MG63 (cell line): Measurements from ENCODE around the gene NAA80. TPM values are rescaled to one million over a fixed set of nuclear protein-coding genes. Genes with fewer than 3 reads are reported as not detected.
"Not testable (repeated sequence)": the region's sequence is repeated elsewhere in the genome, so short reads cannot be mapped to it uniquely, and the experiment has no call there.

Experiments used
- DNase-seq: peaks from one replicate; pipeline ENCODE4 v3.0.0-alpha.2; 2020
- H3K27me3 ChIP-seq: fragments of 250-450 bp; sonication (Bioruptor Pico); 2 replicates; pipeline ENCODE4 v1.5.1; 2020; ENCODE audit warnings: mild to moderate bottlenecking, moderate library complexity
- H3K36me3 ChIP-seq: fragments of 250-450 bp; sonication (Bioruptor Pico); 2 replicates; pipeline ENCODE4 v1.5.1; 2020; ENCODE audit warnings: mild to moderate bottlenecking, moderate library complexity
- H3K4me3 ChIP-seq: fragments of 250-450 bp; sonication (Bioruptor Pico); 2 replicates; pipeline ENCODE4 v1.5.1; 2020; ENCODE audit warnings: mild to moderate bottlenecking, moderate library complexity
- H3K9me3 ChIP-seq: fragments of 250-450 bp; sonication (Bioruptor Pico); 2 replicates; pipeline ENCODE4 v1.5.1; 2020; ENCODE audit warnings: mild to moderate bottlenecking, moderate library complexity
- total RNA-seq: library from RNA; depleted of rRNA; stranded (reverse); fragments of >200 nt; shearing (Covaris generic); gene quantifications from 2 replicates; pipeline ENCODE4 v1.2.3, GENCODE V29; 2014; ENCODE audit warnings: low replicate concordance

NAA80 gene
- total RNA-seq, 1 experiment from 2014 or later = 6.4 TPM

- DNase-seq = peak; percentile 85
- H3K27me3 ChIP-seq = no peaks in the 10 kb centered on the region
- peak overlapping the region; percentile 69 for H3K4me3 ChIP-seq
- no peaks in the 10 kb centered on the region; the same call in none of the 2 replicates for H3K36me3 ChIP-seq
- H3K9me3 ChIP-seq = no peaks in the 10 kb centered on the region
Observed at GRCh38 chr3:50321336-50322114, 22.3 kb upstream of the NAA80 start.

- Histone ChIP-seq H3K36me3 (no peaks in the 10 kb centered on the region; the same call in none of the 2 replicates), H3K9me3 (no peaks in the 10 kb centered on the region), H3K27me3 (no peaks in the 10 kb centered on the region), H3K4me3 (peak overlapping the region; percentile 69)
- DNase-seq = peak; percentile 64
Observed at GRCh38 chr3:50320853-50321335, 21.7 kb upstream of the NAA80 start.

- Histone ChIP-seq H3K36me3 (no peaks in the 10 kb centered on the region; the same call in none of the 2 replicates), H3K4me3 (peak overlapping the region; percentile 69), H3K27me3 (no peaks in the 10 kb centered on the region), H3K9me3 (no peaks in the 10 kb centered on the region)
- no peak for DNase-seq
Observed at GRCh38 chr3:50319894-50320625, 20.9 kb upstream of the NAA80 start.

GRCh38 chr3:50319181-50319893 lies 20.1 kb upstream of the NAA80 start:
- no peak for DNase-seq
- Histone ChIP-seq H3K36me3 (no peaks in the 10 kb centered on the region; the same call in none of the 2 replicates), H3K4me3 (no peak overlapping the region), H3K9me3 (no peaks in the 10 kb centered on the region), H3K27me3 (no peaks in the 10 kb centered on the region)

GRCh38 chr3:50318615-50319014 lies 19.4 kb upstream of the NAA80 start:
- H3K27me3 ChIP-seq = no peaks in the 10 kb centered on the region
- H3K4me3 ChIP-seq = no peak overlapping the region
- no peaks in the 10 kb centered on the region for H3K9me3 ChIP-seq
- DNase-seq = no peak
- H3K36me3 ChIP-seq = no peaks in the 10 kb centered on the region; the same call in none of the 2 replicates

- no peak for DNase-seq
- Histone ChIP-seq H3K27me3 (no peaks in the 10 kb centered on the region), H3K4me3 (no peak overlapping the region), H3K9me3 (no peaks in the 10 kb centered on the region), H3K36me3 (no peaks in the 10 kb centered on the region; the same call in none of the 2 replicates)
Observed at GRCh38 chr3:50318163-50318562, 19.0 kb upstream of the NAA80 start.

GRCh38 chr3:50317300-50317699 lies 18.1 kb upstream of the NAA80 start:
- Histone ChIP-seq H3K4me3 (no peak overlapping the region), H3K9me3 (no peaks in the 10 kb centered on the region), H3K27me3 (no peaks in the 10 kb centered on the region), H3K36me3 (no peaks in the 10 kb centered on the region; the same call in none of the 2 replicates)
- no peak for DNase-seq

GRCh38 chr3:50316657-50317242 lies 17.5 kb upstream of the NAA80 start:
- DNase-seq = no peak
- H3K27me3 ChIP-seq = no peaks in the 10 kb centered on the region

GRCh38 chr3:50314816-50315215 lies 15.6 kb upstream of the NAA80 start:
- Histone ChIP-seq H3K27me3 (no peaks in the 10 kb centered on the region), H3K36me3 (no peaks in the 10 kb centered on the region; the same call in none of the 2 replicates), H3K9me3 (no peaks in the 10 kb centered on the region), H3K4me3 (no peak overlapping the region)
- DNase-seq = no peak

More at GRCh38 chr3:50316657-50317242, 17.5 kb upstream of the NAA80 start:
- Histone ChIP-seq H3K4me3 (no peak overlapping the region), H3K9me3 (no peaks in the 10 kb centered on the region), H3K36me3 (no peaks in the 10 kb centered on the region; the same call in none of the 2 replicates)

GRCh38 chr3:50314342-50314741 lies 15.1 kb upstream of the NAA80 start:
- H3K27me3 ChIP-seq = no peaks in the 10 kb centered on the region
- no peak for DNase-seq
- H3K9me3 ChIP-seq = no peaks in the 10 kb centered on the region
- H3K4me3 ChIP-seq = no peak overlapping the region
- H3K36me3 ChIP-seq = no peaks in the 10 kb centered on the region; the same call in none of the 2 replicates

- H3K27me3 ChIP-seq, DNase-seq, H3K9me3 ChIP-seq, H3K36me3 ChIP-seq, H3K4me3 ChIP-seq: not testable (repeated sequence)
Observed at GRCh38 chr3:50312041-50312440, 12.8 kb upstream of the NAA80 start.

GRCh38 chr3:50304601-50305000 lies 5.4 kb upstream of the NAA80 start:
- Histone ChIP-seq H3K9me3 (no peaks in the 10 kb centered on the region), H3K27me3 (no peaks in the 10 kb centered on the region), H3K36me3 (no peaks in the 10 kb centered on the region), H3K4me3 (no peak overlapping the region)
- no peak for DNase-seq

- no peaks in the 10 kb centered on the region for H3K27me3 ChIP-seq
- DNase-seq = no peak
- no peaks in the 10 kb centered on the region for H3K36me3 ChIP-seq
- H3K9me3 ChIP-seq = no peaks in the 10 kb centered on the region
- H3K4me3 ChIP-seq = no peak within 1 kb of the TSS
Observed at GRCh38 chr3:50303013-50303815, 4.0 kb upstream of the NAA80 start, which contains the start of gene HYAL1. TSS of gene HYAL1 (minus strand) at chr3:50303574. CDS start at chr3:50302956, 618 bp downstream.

- H3K36me3 ChIP-seq = no peaks in the 10 kb centered on the region
- no peaks in the 10 kb centered on the region for H3K27me3 ChIP-seq
- H3K9me3 ChIP-seq = no peaks in the 10 kb centered on the region
- H3K4me3 ChIP-seq = no peak overlapping the region
- DNase-seq = no peak
Observed at GRCh38 chr3:50302095-50303012, 3.1 kb upstream of the NAA80 start.
